Measurements from ENCODE around the gene TOR1AIP2. TPM values are rescaled to one million over a fixed set of nuclear protein-coding genes. Genes with fewer than 3 reads are reported as not detected.
"Not testable (repeated sequence)": the region's sequence is repeated elsewhere in the genome, so short reads cannot be mapped to it uniquely, and the experiment has no call there.

The TOR1AIP2 gene
- polyA plus RNA-seq, 4 donors, result 27.8 to 36.0 (median 31.6) TPM

- DNase-seq (ENCODE audit: low read depth in 4 of 4, low spot score in 3 of 4), result no peak
These were observed 1.3 kb downstream of the TOR1AIP2 start for GRCh38 chr1:179876300-179876715.

GRCh38 chr1:179875596-179876299 lies 1.9 kb downstream of the TOR1AIP2 start:
- DNase-seq (ENCODE audit: low read depth in 4 of 4, low spot score in 3 of 4), result no peak

- no peak for DNase-seq (ENCODE audit: low read depth in 4 of 4, low spot score in 3 of 4)
These were observed 4.2 kb downstream of the TOR1AIP2 start for GRCh38 chr1:179873438-179873851.

GRCh38 chr1:179872558-179872957 lies 5.0 kb downstream of the TOR1AIP2 start:
- DNase-seq (ENCODE audit: low read depth in 4 of 4, low spot score in 3 of 4), result no peak

- no peak for DNase-seq (ENCODE audit: low read depth in 4 of 4, low spot score in 3 of 4)
These were observed 5.7 kb downstream of the TOR1AIP2 start for GRCh38 chr1:179871940-179872339.

GRCh38 chr1:179870870-179871269 lies 6.7 kb downstream of the TOR1AIP2 start:
- no peak for DNase-seq (ENCODE audit: low read depth in 4 of 4, low spot score in 3 of 4)

- DNase-seq (ENCODE audit: low read depth in 4 of 4, low spot score in 3 of 4), result no peak
These were observed 9.9 kb downstream of the TOR1AIP2 start for GRCh38 chr1:179867493-179868330.

GRCh38 chr1:179866616-179867015 lies 11.0 kb downstream of the TOR1AIP2 start:
- DNase-seq (ENCODE audit: low read depth in 4 of 4, low spot score in 3 of 4), result no peak

- no peak for DNase-seq (ENCODE audit: low read depth in 4 of 4, low spot score in 3 of 4)
These were observed 12.2 kb downstream of the TOR1AIP2 start for GRCh38 chr1:179865377-179865776.

- DNase-seq (ENCODE audit: low read depth in 4 of 4, low spot score in 3 of 4), result no peak
These were observed 17.0 kb downstream of the TOR1AIP2 start for GRCh38 chr1:179860652-179861051.

GRCh38 chr1:179857009-179857408 lies 20.6 kb downstream of the TOR1AIP2 start:
- DNase-seq (ENCODE audit: low read depth in 4 of 4, low spot score in 3 of 4), result no peak

- DNase-seq (ENCODE audit: low read depth in 4 of 4, low spot score in 3 of 4), result no peak
These were observed 21.3 kb downstream of the TOR1AIP2 start for GRCh38 chr1:179856296-179856695.

GRCh38 chr1:179855831-179856230 lies 21.8 kb downstream of the TOR1AIP2 start:
- not testable (repeated sequence) for DNase-seq (ENCODE audit: low read depth in 4 of 4, low spot score in 3 of 4)

- DNase-seq (ENCODE audit: low read depth in 4 of 4, low spot score in 3 of 4), result no peak
These were observed 24.5 kb downstream of the TOR1AIP2 start for GRCh38 chr1:179853102-179853501.

GRCh38 chr1:179848233-179848632 lies 29.4 kb downstream of the TOR1AIP2 start:
- no peak for DNase-seq (ENCODE audit: low read depth in 4 of 4, low spot score in 3 of 4)

- no peak for DNase-seq (ENCODE audit: low read depth in 4 of 4, low spot score in 3 of 4)
These were observed 37.5 kb downstream of the TOR1AIP2 start for GRCh38 chr1:179840107-179840506.

- not testable (repeated sequence) for DNase-seq (ENCODE audit: low read depth in 4 of 4, low spot score in 3 of 4)
These were observed 40.7 kb downstream of the TOR1AIP2 start for GRCh38 chr1:179836686-179837445.

- DNase-seq (ENCODE audit: low read depth in 4 of 4, low spot score in 3 of 4), result no peak
These were observed 45.5 kb downstream of the TOR1AIP2 start for GRCh38 chr1:179831852-179832699.

- no peak for DNase-seq (ENCODE audit: low read depth in 4 of 4, low spot score in 3 of 4)
These were observed 46.4 kb downstream of the TOR1AIP2 start for GRCh38 chr1:179831225-179831624.

GRCh38 chr1:179828554-179829110 lies 49.0 kb downstream of the TOR1AIP2 start:
- DNase-seq (ENCODE audit: low read depth in 4 of 4, low spot score in 3 of 4), result no peak
